GM12878 (cell line): ENCODE measurements around the gene IL27RA. TPM values are rescaled to one million over a fixed set of nuclear protein-coding genes. Genes with fewer than 3 reads are reported as not detected.

Experiments
- E2F4 ChIP-seq: IDR thresholded peaks from 2 replicates; pipeline ENCODE4 v1.6.1; 2012; ENCODE audit warnings: low read depth, low read length, improper control_type of control experiment
- ETV6 ChIP-seq, 2 experiments: fragments of 450-650 bp in 1 of 2; IDR thresholded peaks in 1 of 2; conservative IDR thresholded peaks in 1 of 2; 2 replicates each; pipeline ENCODE4 v1.6.1; 2014; ENCODE audit warnings: antibody characterized with exemption in 1 of 2, borderline replicate concordance in 1 of 2, low read depth in 1 of 2, mild to moderate bottlenecking in 1 of 2, moderate library complexity in 1 of 2
- IKZF2 ChIP-seq, 2 experiments: fragments of 450-650 bp; IDR thresholded peaks; 2 replicates each; pipeline ENCODE4 v1.6.1; 2017; ENCODE audit warnings: mild to moderate bottlenecking in 2 of 2, moderate library complexity in 2 of 2
- POLR2A ChIP-seq: IDR thresholded peaks from 2 replicates; pipeline ENCODE4 v1.6.1; 2011; ENCODE audit warnings: low read depth, mild to moderate bottlenecking, low read length
- SIN3A ChIP-seq: IDR thresholded peaks from 2 replicates; pipeline ENCODE4 v1.6.1; 2012; ENCODE audit warnings: low read depth, low read length, improper control_type of control experiment
- USF2 ChIP-seq: IDR thresholded peaks from 2 replicates; pipeline ENCODE4 v1.6.1; 2011; ENCODE audit warnings: low read depth, low read length, improper control_type of control experiment, borderline replicate concordance
- WRNIP1 ChIP-seq: IDR thresholded peaks from 2 replicates; pipeline ENCODE4 v1.6.1; 2011; ENCODE audit warnings: low read depth, low read length, improper control_type of control experiment, borderline replicate concordance
- ZBTB40 ChIP-seq: fragments of 450-650 bp; IDR thresholded peaks from 2 replicates; pipeline ENCODE4 v1.6.1; 2016; ENCODE audit warnings: mild to moderate bottlenecking, moderate library complexity, borderline replicate concordance
- ZNF592 ChIP-seq: fragments of 450-650 bp; IDR thresholded peaks from 2 replicates; pipeline ENCODE4 v1.6.1; 2017; ENCODE audit warnings: mild to moderate bottlenecking, moderate library complexity
- ZZZ3 ChIP-seq: IDR thresholded peaks from 2 replicates; pipeline ENCODE4 v1.6.1; 2011; ENCODE audit warnings: low read depth; ENCODE audit not compliant: control insufficient read depth, insufficient read length
- polyA plus RNA-seq, 11 experiments: library from polyadenylated mRNA; depleted of rRNA in 4 of 11; unstranded in 6 of 11; stranded (reverse) in 5 of 11; fragments of >200 nt; fragmentation: Nextera tagmentation in 4 of 11; fragmentation: Illumina TruSeq in 1 of 11; extraction: Ambion mirVana in 4 of 11; extraction: Trizol in 1 of 11; gene quantifications; 1 replicate in 1 of 11; 2 replicates in 10 of 11; pipeline versions ENCODE4 v1.2.1 to v1.2.3, GENCODE V29; 2011 to 2016; ENCODE audit warnings: inconsistent platforms in 2 of 11, missing spikeins in 2 of 11, low read depth in 1 of 11
- total RNA-seq, 4 experiments: library from RNA; depleted of rRNA in 3 of 4; stranded (reverse); fragments of >200 nt in 3 of 4; fragmentation: Illumina TruSeq in 1 of 4; extraction: Trizol in 1 of 4; gene quantifications; 2 replicates each; pipeline versions ENCODE4 v1.2.1 to v1.2.3, GENCODE V29; 2013 to 2021

IL27RA gene
- total and polyA plus RNA-seq, 10 of the 15 experiments (the other 5 are each of a cell fraction or from before 2014, with no cell fraction given) = 8.4 to 63.5 (median 41.2) TPM

- TF ChIP-seq ZNF592 (no peak), SIN3A (0 out of 2 replicates have a peak, but pooled peaks have one; percentile 15), ZZZ3 (no peak), E2F4 (no peak), WRNIP1 (no peak), ZBTB40 (no peak), IKZF2 (IDR thresholded peaks at IDR 0.05) (peak in 1 of 2 experiments; percentile 18; a peak in 1 of 4 replicates), POLR2A (no peak), ETV6 (conservative IDR thresholded peaks at IDR 0.05 in 1 of 2, IDR thresholded peaks at IDR 0.05 in 1 of 2; ENCODE audit: borderline replicate concordance in 1 of 2, low read depth in 1 of 2) (no peak), USF2 (no peak)
Observed at GRCh38 chr19:14073925-14074838, 42.6 kb downstream of the IL27RA start (continued).
